Parathyroid adenoma (tissue), 2 donors: Measurements from ENCODE around the gene KNDC1.

Experiments
- H2AFZ ChIP-seq: fragments of 300-600 bp; sonication (generic); one replicate; pipeline ENCODE4 v1.7.0; 2017; ENCODE audit warnings: antibody characterized with exemption, mild to moderate bottlenecking
- H3K27ac ChIP-seq: fragments of 300-600 bp; sonication (generic); one replicate; pipeline ENCODE4 v1.7.0; 2017
- H3K27me3 ChIP-seq: fragments of 300-600 bp; sonication (generic); one replicate; pipeline ENCODE4 v1.7.0; 2017; ENCODE audit warnings: low read length; ENCODE audit not compliant: control insufficient read depth, insufficient read depth
- H3K36me3 ChIP-seq: fragments of 300-600 bp; sonication (generic); one replicate; pipeline ENCODE4 v1.7.0; 2017; ENCODE audit warnings: low read length; ENCODE audit not compliant: control insufficient read depth, insufficient read depth
- H3K4me1 ChIP-seq: fragments of 300-600 bp; sonication (generic); one replicate; pipeline ENCODE4 v1.7.0; 2017; ENCODE audit warnings: control low read depth
- H3K4me2 ChIP-seq: fragments of 300-600 bp; sonication (generic); one replicate; pipeline ENCODE4 v1.7.0; 2017; ENCODE audit warnings: low read length
- H3K4me3 ChIP-seq: fragments of 300-600 bp; sonication (generic); one replicate; pipeline ENCODE4 v1.7.0; 2017; ENCODE audit warnings: low read depth, low read length
- H3K79me2 ChIP-seq: fragments of 300-600 bp; sonication (generic); one replicate; pipeline ENCODE4 v1.7.0; 2017; ENCODE audit warnings: control low read depth
- H3K9ac ChIP-seq: fragments of 300-600 bp; sonication (generic); one replicate; pipeline ENCODE4 v1.7.0; 2017; ENCODE audit warnings: mild to moderate bottlenecking
- H3K9me3 ChIP-seq: fragments of 300-600 bp; sonication (generic); one replicate; pipeline ENCODE4 v1.7.0; 2017; ENCODE audit warnings: low read length; ENCODE audit not compliant: control insufficient read depth
- CTCF ChIP-seq: fragments of 300-600 bp; sonication (generic); IDR thresholded peaks from one replicate; pipeline ENCODE4 v1.7.0; 2017; ENCODE audit warnings: antibody characterized with exemption, mild to moderate bottlenecking
- donor health status: primary hyperparathyroidism.

Gene KNDC1

GRCh38 chr10:133195096-133195495 lies 35.1 kb downstream of the KNDC1 start:
- no peak for TF ChIP-seq CTCF
- H3K79me2 ChIP-seq: no peaks in the 10 kb centered on the region
- no peaks in the 10 kb centered on the region for H3K27me3 ChIP-seq
- H3K4me2 ChIP-seq: no peak overlapping the region
- H3K36me3 ChIP-seq: no peaks in the 10 kb centered on the region
- H3K9ac ChIP-seq: no peak overlapping the region
- H3K4me3 ChIP-seq: no peak overlapping the region
- H3K27ac ChIP-seq: no peak overlapping the region
- H3K9me3 ChIP-seq: no peaks in the 10 kb centered on the region
- no peaks in the 10 kb centered on the region for H3K4me1 ChIP-seq
- H2AFZ ChIP-seq: no peak overlapping the region

- Histone ChIP-seq H3K9ac (no peak overlapping the region), H3K36me3 (no peaks in the 10 kb centered on the region), H3K9me3 (no peaks in the 10 kb centered on the region), H3K4me1 (no peaks in the 10 kb centered on the region), H3K4me3 (no peak overlapping the region), H3K27me3 (no peaks in the 10 kb centered on the region), H3K4me2 (no peak overlapping the region), H3K27ac (no peak overlapping the region), H2AFZ (no peak overlapping the region), H3K79me2 (no peaks in the 10 kb centered on the region)
- TF ChIP-seq CTCF: no peak
Observed at GRCh38 chr10:133195611-133196010, 35.6 kb downstream of the KNDC1 start.

GRCh38 chr10:133196221-133196915 lies 36.3 kb downstream of the KNDC1 start:
- Histone ChIP-seq H3K79me2 (no peaks in the 10 kb centered on the region), H3K4me1 (no peaks in the 10 kb centered on the region), H3K4me3 (no peak overlapping the region), H3K9me3 (no peaks in the 10 kb centered on the region), H3K9ac (no peak overlapping the region), H3K27me3 (no peaks in the 10 kb centered on the region), H3K4me2 (no peak overlapping the region), H2AFZ (no peak overlapping the region), H3K27ac (no peak overlapping the region), H3K36me3 (no peaks in the 10 kb centered on the region)
- TF ChIP-seq CTCF: no peak

- Histone ChIP-seq H3K4me2 (no peak overlapping the region), H3K9me3 (no peaks in the 10 kb centered on the region), H3K27ac (no peak overlapping the region), H3K27me3 (no peaks in the 10 kb centered on the region), H3K9ac (no peak overlapping the region), H3K79me2 (no peaks in the 10 kb centered on the region), H2AFZ (no peak overlapping the region), H3K4me1 (no peaks in the 10 kb centered on the region), H3K4me3 (no peak overlapping the region), H3K36me3 (no peaks in the 10 kb centered on the region)
- TF ChIP-seq CTCF: no peak
Observed at GRCh38 chr10:133196936-133197758, 37.1 kb downstream of the KNDC1 start.
